Activated CD4-positive, alpha-beta T cell treated with anti-CD3 and anti-CD28 coated beads, Interleukin-2, amount 50 U/mL, for 1 hour (primary cell): Measurements from ENCODE around the gene ADK.
"Not testable (repeated sequence)": the region's sequence is repeated elsewhere in the genome, so short reads cannot be mapped to it uniquely, and the experiment has no call there.

Experiments used
- DNase-seq: peaks from one replicate; pipeline ENCODE4 v3.0.0-alpha.2; 2020

Gene ADK

DNA sequence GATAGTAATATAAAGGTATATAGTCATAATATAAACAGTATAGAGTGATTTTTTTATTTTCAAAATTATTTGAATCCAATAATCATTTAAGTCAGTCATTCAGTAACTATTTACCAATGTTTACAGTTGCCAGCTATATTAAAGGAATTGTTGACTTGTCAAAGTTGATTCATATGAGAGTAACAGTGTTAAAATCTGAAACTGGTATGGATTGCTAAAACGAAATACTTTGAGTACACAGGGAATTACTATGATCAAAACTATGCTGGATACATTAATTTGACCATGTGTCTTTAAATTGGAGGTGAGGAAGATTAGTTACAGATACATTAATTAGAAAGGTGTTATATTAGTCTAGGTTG is 282.6 kb downstream of the ADK start:
- DNase-seq: no peak

DNA sequence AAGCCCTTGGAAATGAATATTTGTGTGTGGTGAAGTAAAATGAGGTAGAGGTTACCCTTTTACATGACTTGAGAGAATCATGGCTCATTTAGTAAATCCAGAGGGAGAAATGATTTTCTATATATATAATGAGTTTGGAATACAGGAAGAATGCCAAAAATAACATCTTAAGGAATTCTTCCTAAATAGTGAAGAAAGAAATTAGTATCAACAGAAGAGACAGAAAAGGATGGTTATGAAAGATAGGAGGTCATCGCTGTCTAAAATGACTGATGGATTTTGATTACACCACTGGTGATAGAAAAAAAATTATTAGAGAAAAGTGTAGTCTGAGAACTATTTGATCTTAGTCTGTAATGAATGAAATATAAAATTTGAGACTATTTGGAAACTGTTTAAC is 283.0 kb downstream of the ADK start:
- no peak for DNase-seq

DNA sequence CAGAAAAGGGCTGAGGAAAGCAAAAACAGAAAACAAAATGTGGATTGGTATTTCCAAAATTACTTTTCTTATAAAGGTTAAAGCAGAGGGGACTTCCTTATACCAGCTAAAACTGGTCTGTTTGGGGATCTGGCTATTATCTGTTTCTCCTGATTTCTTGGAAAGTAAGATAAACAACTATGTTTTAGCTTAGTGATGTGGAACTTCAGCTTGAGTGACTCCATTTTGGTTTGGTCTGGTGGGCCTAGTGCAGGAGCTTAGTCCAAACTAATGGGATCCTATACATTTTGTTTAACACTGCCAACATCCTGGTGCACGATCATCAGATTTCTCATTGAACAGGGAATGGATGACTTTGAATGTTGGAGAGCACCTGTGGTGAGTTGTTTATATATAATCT is 283.5 kb downstream of the ADK start:
- DNase-seq: no peak

DNA sequence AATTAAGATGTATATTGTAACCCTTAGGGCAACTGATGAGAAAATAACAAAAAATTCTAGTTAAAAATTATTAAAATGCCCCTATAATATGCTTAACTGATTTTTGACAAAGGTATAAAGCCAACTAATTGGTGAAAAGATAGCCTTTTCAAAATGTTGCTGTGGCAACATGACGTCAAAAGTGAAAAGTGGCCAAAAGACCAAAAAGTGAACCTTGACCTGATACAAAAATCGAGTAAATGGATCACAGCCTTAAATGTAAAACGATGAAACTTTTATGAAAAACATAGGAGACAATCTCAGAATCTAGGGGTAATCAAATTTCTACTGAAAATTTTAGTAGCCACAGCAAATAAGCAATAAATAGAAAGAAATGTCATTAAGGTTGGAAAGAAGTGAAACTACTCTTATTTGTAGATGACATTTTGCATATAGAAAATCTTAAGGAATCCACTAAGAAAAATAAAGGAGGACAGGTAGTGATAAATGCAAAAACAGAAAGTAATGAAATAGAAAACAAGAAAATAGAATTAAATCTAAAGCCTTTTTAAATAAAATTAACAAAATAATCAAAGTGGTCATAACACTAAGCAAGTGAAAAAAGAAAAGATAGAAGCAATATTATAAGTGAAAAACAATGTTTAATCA is 285.6 kb downstream of the ADK start:
- no peak for DNase-seq

DNA sequence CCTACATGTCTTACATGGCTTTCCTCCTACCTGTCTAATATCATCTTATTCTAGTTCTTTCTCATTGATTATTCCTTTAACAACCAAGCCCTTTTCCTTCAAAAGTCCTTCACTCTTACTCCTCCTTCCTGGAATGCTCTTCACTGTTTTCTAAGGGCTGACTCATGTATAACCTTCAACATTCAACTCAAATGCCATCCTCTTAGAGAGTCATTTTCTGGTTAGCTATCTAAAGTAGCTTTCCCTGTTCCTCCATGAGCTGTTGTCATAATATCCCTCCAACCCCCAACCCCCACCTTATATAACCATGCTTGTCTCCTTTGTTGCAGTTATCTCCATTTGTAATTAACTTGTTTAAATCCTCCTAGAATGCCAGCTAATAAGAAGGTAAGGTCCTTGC is 286.8 kb downstream of the ADK start:
- DNase-seq: no peak

DNA sequence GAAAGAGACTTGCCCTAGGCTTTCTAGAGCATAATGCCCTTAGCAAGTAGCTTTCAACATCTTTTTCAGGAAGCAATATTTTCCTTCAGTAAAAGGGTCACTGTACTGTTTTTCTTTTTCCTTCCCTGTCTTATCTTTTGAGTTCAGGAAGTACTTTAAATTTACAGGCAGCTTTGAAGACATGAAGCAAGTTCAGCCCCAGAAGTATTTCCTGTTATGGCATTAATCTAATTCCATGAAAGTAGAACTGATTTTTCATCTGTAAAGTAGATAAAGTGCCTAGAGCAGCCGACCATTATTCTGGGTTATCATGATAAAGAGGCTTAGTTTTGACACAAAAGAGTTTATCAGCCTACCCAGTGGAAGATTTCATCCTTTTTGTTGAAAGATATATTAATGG is 288.2 kb downstream of the ADK start:
- DNase-seq: no peak

DNA sequence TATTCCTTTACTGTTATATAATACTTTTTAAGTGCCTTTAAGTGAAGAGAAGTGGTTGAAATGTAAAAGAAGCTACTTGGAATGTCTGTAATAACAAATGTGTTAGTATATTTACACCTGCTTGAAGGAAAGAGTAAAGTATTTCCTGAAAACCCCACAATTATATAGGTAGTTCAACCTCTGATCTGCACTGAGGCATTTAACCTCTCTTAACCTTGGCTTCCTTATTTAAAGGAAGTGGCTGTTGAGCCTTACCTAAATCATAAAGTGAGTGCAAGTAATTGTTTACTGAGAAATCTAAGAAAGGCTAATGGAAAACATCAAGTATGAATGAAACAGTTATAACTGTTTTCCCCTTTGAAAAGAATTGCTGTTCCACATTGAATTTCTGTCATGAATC is 294.5 kb downstream of the ADK start:
- no peak for DNase-seq

DNA sequence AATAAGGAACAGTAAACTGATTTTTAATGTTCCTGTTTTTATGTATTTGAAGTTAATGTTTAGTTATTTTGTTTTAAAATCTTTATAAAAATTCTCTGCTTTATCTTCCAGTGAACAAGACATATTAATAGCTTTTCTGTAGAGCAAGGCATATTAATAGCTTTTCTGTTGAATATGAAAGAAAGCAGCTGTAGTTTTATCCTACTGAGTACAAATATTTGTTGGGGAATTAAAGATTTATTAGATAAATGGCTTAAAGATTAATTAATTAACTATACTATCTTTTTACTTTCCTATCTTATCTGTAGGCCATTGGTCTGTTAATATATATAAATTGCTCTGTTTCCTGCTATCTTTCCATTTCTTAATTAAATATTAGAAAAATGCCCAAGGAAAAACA is 299.6 kb downstream of the ADK start:
- DNase-seq: no peak

DNA sequence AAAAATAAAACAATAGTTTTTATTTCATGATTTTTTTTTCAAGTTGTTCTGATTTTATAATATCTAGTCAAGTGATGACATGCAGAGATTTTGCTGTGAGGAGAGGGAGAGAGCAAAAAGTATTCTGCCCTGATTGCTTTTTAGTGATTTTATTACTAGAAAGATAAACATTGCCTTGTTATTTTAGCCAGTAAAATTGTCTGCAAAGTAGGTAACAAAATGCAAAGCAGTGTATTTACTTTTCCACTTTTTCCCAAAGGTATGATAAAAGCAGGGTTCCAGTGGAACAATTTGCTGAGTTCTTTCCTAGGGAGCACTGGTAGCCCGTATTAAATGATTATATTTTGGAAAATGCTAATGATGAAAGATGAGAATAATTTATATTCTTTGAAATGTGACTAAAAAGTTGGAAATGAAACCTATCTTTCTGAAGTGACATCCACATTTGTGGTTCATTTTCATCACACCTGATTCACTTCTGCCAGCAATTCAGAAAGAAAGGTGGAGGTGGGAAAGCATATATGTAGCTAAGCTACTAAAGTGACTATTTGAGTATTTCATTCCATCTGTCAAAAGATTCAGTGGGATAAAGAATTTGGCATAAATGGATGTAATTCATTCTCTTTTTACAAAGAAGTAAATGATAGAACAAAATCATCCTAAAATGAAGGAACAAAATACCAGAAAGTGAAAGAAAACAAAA is 300.3 kb downstream of the ADK start:
- DNase-seq: no peak

DNA sequence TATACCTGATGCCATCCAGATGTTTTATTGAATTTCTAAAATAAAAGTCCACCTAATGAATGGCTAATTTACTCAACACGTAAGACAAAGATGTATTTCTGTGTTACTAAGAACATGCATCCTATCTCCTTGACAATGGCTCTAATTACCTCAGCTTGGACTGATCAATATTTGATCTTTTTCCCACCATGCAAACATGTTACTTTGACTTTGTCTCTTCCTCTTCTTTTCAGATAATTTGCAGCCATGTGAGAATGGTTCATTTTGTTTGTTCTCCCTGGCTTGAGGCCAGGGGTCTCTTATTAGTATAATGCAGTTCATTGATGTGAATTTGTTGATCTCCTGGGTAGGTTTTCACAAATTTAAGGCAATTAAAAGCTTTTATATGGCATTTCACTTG is 302.1 kb downstream of the ADK start:
- no peak for DNase-seq

DNA sequence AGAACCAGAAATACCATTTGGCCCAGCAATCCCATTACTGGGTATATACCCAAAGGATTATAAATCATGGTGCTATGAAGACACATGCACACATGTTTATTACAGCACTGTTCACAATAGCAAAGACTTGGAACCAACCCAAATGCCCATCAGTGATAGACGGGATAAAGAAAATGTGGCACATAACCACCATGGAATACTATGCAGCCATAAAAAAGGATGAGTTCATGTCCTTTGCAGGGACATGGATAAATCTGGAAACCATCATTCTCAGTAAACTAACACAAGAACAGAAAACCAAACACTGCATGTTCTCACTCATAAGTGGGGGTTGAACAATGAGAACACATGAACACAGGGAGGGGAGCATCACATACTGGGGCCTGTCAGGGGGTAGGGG is 306.5 kb downstream of the ADK start:
- DNase-seq: not testable (repeated sequence)

DNA sequence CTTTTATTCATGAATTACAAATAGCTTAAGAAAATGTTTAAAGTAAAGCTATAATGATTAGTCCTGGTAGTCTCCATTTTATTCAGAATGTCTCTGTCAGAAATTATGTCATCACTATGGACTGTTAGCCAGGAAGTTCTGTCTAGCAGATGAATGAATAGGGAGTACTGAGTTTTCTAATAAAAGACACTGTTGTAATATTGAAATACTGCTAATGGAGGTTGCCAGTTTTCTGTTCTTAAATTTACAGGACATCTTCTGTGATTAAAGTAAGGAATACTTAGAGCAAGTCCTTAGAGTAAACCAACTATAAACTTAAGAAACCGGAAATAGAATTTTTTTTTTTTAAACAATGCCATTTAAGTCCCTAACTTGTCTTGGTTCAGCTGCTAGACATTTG is 309.8 kb downstream of the ADK start:
- no peak for DNase-seq

DNA sequence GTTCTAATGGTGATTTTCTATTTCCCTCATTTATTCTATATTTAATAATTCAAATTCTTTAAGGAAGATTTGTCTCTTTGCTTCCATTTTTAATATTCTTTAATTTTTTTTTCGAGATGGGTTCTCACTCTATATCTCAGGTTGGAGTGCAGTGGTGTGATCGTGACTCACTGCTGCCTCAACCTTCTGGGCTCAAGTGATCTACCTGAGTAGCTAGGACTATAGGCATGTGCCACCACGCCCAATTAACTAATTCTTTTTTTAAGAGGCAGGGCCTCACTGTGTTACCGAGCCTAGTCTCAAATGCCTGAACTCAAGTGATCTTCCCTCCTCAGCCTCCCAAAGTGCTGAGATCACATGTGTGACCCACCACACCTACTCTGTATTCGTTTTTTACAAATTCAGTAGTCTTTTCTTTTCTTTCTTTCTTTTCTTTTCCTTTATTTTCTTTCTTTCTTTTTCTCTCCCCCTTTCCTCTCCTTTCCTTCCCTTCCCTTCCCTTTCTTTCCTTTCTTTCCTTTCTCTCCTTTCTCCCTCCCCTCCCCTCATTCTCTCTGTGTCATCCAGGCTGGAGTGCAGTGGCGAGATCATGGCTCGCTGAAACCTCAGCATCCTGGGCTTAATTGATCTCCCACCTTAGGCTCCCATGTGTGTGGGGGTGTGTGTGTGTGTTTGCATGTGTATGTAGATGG is 323.1 kb downstream of the ADK start:
- DNase-seq: no peak

DNA sequence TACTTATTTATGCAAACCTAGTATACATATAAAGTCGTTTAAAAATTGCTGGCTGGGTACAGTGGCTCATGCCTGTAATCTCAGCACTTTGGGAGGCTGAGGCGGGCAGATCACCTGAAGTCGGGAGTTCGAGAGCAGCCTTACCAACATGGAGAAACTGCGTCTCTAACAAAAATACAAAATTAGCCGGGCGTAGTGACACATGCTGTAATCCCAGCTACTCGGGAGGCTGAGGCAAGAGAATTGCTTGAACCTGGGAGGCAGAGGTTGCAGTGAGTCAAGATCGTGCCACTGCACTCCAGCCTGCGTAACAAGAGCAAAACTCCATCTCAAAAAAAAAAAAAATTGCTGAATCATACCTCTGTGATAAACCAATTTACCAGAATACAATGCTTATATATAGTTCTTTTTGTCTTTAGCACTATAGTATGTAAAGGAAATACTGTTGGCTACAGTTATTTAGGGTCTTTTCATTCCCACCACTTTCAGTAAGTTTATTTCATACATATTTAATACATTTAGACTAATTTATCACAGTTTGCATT is 325.2 kb downstream of the ADK start:
- DNase-seq: not testable (repeated sequence)

DNA sequence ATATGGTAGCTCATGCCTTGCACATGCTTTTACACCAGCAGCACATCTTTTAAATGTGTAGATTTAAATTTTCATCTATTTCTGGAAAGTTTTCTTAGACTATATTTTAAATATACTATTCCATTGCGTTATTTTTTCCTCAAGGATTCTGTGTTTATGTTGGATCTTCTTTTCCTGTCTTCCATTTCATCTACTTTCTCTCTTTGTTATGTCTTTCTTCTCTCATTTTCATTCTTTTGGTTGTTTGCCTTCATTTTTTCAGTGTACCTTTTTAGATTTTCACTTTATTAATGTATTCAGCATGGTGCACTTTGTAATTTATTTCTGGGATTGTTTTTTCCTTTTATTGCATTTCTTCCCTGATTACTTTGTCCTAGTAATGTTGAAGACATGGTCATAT is 329.8 kb downstream of the ADK start:
- DNase-seq: no peak

DNA sequence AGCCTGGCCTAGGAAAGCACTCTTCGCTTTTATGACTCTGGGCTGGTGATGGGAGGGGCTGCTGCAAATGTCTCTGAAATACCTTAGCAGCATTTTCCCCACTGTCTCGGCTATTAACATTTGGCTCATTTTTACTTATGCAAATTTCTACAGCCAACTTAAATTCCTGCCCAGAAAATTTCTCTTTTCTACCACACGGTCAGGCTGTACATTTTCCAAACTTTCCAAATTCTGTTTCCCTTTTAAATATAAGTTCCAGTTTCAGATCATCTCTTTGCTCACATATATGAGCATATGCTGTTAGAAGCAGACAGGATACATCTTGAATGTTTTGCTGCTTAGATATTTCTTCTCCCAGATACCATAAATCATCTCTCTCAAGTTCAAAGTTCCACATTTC is 332.3 kb downstream of the ADK start:
- DNase-seq: no peak

DNA sequence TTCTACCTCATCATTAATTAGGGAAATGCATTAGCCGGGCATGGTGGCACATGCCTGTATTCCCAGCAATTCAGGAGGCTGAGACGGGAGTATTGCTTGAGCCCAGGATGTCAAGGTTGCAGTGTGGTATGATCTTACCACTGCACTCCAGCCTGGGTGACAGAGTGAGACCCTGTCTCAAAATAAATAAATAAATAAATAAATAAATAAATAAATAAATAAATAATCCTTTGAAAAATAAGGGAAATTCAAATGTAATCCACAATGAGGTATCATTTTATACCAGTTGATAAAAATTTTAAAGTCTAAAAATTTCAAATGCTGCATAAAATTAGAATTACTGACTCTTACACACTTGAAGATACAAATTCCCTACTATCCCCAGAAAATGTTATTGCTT is 334.3 kb downstream of the ADK start:
- no peak for DNase-seq

DNA sequence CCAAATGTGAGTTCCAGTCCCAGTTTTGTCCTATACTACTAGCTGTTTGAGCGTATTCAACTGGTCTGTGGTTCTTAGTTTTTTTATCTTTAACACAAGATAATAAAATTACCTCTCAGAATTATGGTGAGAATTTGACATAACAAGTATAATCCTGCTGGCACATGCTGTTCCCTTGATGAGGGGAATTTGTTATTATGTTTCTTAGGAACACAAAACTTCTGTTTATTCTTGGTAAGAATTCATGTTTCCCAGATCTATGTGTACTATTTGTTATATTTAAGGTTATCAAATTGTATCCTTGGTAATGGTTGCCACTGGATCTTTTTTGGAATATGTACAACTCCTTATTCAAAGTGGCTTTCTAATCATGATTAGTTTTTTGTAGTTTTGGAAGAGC is 335.6 kb downstream of the ADK start:
- no peak for DNase-seq

DNA sequence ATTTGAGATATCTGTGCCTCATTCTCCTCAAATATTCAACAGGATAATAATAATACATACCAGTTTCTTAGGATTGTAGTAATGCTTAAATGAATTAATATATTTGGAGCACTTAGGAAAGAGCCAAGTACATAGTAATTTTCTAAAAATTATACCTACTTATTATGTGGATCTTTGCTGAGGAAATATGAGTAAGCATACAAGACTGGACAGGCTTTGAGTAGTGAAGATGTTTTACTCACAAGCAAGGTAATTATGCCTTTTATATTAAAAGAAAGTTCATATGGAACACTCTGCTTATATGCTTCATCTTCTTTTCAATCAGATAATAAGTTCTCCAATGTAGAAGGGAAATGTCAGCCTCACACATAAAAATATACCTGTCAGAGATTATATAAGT is 337.9 kb downstream of the ADK start:
- DNase-seq: no peak

DNA sequence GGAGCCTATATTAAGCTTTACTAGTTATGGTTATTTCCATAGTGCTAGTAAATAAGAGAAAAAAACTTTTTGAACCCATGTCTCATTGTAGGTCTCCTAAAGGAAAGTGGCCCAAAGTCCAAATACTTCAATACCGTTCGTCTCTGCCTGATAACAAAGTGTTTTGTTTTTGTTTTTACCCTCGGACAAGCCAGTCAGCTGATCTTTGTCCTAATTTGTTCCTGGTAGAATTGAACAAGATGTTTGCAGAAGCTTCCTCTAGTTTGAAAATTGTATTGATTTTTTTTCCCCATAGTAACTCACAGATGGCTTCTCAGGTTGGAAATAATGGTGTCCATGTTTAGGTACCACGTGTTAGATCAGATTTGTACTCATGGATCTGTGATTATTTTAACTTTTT is 339.5 kb downstream of the ADK start:
- DNase-seq: no peak

DNA sequence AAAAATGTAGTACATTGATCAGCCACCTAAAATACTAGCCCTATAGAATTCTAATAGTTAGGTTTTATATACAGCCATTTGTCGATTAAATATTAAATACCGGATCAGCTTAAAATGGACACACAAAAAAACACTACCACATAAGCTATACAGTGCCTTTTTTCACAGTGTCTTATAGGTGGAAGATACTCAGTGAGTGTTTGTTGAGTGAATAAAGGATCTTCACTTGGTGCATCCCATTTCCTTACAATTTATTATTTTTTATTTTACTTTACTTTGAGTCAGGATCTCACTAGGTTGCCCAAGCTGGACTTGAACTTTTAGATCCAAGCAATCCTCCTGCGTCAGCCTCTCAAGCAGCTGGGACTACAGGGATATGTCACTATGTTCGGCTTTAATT is 340.0 kb downstream of the ADK start:
- no peak for DNase-seq

DNA sequence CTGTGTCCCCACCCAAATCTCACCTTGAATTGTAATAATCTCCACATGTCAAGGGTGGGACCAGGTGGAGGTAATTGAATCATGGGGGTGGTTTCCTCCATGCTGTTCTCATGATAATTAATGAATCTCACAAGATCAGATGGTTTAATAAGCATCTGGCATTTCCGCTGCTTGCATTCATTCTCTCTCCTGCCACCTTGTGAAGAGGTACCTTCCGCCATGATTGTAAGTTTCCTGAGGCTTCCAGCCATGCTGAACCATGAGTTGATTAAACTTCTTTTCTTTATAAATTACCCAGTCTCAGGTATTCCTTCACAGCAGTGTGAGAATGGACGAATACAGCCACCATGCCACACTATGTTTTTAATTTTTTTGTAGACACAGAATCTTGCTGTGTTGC is 345.3 kb downstream of the ADK start:
- DNase-seq: not testable (repeated sequence)

DNA sequence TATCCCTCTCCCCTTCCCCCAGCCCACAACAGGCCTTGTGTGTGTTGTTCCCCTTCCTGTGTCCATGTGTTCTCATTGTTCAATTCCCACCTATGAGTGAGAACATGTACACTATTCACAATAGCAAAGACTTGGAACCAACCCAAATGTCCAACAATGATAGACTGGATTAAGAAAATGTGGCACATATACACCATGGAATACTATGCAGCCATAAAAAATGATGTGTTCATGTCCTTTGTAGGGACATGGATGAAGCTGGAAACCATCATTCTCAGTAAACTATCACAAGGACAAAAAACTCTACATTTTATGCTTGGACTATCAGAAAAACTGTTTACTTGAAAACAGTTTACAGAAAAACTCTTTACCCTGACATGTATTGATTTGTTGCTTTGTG is 347.6 kb downstream of the ADK start:
- not testable (repeated sequence) for DNase-seq

DNA sequence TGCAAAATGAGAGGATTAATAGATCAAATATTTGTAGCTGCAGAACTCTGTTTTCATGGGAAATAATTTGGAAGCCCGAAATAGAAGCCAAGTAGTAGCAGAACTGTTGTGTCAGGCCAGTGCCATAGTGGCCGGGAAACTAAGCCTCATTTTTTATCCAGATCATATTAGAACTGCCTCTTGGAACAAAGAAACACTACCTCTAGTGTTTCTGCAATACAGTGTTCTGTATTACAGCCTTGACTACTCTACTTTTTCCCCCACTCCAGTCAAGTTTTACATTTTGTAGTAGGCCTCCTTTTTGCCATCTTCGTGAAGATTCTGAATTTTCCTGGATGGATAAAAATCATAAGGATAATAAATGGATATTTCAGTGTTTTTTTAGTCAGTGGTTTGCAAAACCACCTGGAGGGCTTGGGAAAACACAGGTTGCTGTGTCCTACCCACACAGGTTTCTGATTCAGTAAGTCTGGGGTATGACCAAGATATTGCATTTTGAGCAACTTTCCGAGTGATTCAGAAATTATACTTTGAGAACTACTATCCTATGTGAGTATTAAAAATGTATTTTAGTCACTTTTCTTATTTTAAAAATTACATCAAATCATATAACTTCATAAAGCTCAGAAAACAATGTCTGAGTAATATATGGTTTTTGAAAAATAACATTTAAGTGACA is 349.1 kb downstream of the ADK start:
- DNase-seq: no peak
